Measurements from ENCODE around the gene NAALADL2.

DNA sequence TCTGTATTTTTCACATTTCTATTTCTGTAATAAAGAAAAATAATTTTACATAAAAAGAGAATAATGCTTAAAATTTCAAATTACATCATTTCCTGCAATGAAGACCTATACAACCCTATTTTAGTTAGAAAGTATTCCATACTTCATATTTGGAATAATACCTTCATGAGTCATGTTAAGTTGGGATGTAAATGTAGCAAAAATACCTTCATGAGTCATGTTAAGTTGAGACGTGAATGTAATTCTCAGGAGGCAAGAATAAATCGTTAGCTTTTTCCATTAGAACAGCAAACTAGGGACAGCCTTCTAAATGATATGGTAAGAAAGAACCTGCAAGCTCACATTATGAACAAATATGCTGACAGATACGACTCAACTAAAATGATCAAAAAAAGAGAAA, 91.9 kb downstream of the NAALADL2 start:
- TF ChIP-seq, protein P1, sequence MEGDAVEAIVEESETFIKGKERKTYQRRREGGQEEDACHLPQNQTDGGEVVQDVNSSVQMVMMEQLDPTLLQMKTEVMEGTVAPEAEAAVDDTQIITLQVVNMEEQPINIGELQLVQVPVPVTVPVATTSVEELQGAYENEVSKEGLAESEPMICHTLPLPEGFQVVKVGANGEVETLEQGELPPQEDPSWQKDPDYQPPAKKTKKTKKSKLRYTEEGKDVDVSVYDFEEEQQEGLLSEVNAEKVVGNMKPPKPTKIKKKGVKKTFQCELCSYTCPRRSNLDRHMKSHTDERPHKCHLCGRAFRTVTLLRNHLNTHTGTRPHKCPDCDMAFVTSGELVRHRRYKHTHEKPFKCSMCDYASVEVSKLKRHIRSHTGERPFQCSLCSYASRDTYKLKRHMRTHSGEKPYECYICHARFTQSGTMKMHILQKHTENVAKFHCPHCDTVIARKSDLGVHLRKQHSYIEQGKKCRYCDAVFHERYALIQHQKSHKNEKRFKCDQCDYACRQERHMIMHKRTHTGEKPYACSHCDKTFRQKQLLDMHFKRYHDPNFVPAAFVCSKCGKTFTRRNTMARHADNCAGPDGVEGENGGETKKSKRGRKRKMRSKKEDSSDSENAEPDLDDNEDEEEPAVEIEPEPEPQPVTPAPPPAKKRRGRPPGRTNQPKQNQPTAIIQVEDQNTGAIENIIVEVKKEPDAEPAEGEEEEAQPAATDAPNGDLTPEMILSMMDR (IDR thresholded peaks at IDR 0.05): no peak
- TF ChIP-seq POLR2A (IDR thresholded peaks at IDR 0.05): no peak
